Measurements from ENCODE around the gene DIPK1C.

- TF ChIP-seq EZH2 (IDR thresholded peaks at IDR 0.05; ENCODE audit: insufficient read depth, poor library complexity, severe bottlenecking) (no peak), EZH2phosphoT487 (IDR thresholded peaks at IDR 0.05; ENCODE audit: insufficient read depth, low read depth) (no peak)
These were observed 3.7 kb upstream of the DIPK1C start for GRCh38 chr18:74460825-74461224.
